WTC11 (cell line): ENCODE measurements around the gene PLA2G2D. TPM values are rescaled to one million over a fixed set of nuclear protein-coding genes. Genes with fewer than 3 reads are reported as not detected.

Experiments used
- ATAC-seq: fragments of 200-7000 bp; cut with Tn5 transposase; 2 replicates; pipeline ENCODE4 v1.10.0; 2021; ENCODE audit warnings: mild to moderate bottlenecking, moderate library complexity
- CTCF ChIA-PET: fragments of 300-600 bp; sonication (Branson Sonifier 250); formaldehyde crosslinking; loops from one replicate; lab custom pipeline; 2021; ENCODE audit warnings: antibody characterized with exemption; lab: Charles Lee
- POLR2A ChIA-PET: fragments of 350-600 bp; sonication (Branson Sonifier 250); formaldehyde crosslinking; loops from one replicate; lab custom pipeline; 2021; ENCODE audit warnings: antibody characterized with exemption; lab: Charles Lee
- DNase-seq: peaks from one replicate; pipeline ENCODE4 v3.0.0; 2021; ENCODE audit warnings: low spot score
- H3K27ac Mint-ChIP-seq: 2 replicates; pipeline ENCODE4 v1.8.0; 2021; ENCODE audit warnings: mixed read lengths
- H3K27me3 Mint-ChIP-seq: 2 replicates; pipeline ENCODE4 v1.8.0; 2021; ENCODE audit warnings: low read depth, mild to moderate bottlenecking, moderate library complexity, mixed read lengths
- H3K36me3 Mint-ChIP-seq: 2 replicates; pipeline ENCODE4 v1.8.0; 2021; ENCODE audit warnings: mixed read lengths
- H3K4me1 Mint-ChIP-seq: 2 replicates; pipeline ENCODE4 v1.8.0; 2022; ENCODE audit warnings: mixed read lengths
- H3K4me3 Mint-ChIP-seq: 2 replicates; pipeline ENCODE4 v1.8.0; 2021; ENCODE audit warnings: mild to moderate bottlenecking, moderate library complexity, mixed read lengths
- H3K9me3 Mint-ChIP-seq: 2 replicates; pipeline ENCODE4 v1.8.0; 2021; ENCODE audit warnings: mixed read lengths
- ATF1 ChIP-seq: sonication (generic); formaldehyde crosslinking; IDR thresholded peaks from 2 replicates; pipeline ENCODE4 v1.8.1; 2023; ENCODE audit warnings: mild to moderate bottlenecking, moderate library complexity, missing genetic modification reagents
- ATF3 ChIP-seq: sonication (generic); formaldehyde crosslinking; conservative IDR thresholded peaks from 2 replicates; pipeline ENCODE4 v1.8.1; 2022; ENCODE audit warnings: mild to moderate bottlenecking, missing genetic modification reagents
- E2F1 ChIP-seq: sonication (generic); formaldehyde crosslinking; IDR thresholded peaks from 2 replicates; pipeline ENCODE4 v1.8.0; 2022; ENCODE audit warnings: mild to moderate bottlenecking, missing genetic modification reagents
- E2F4 ChIP-seq: sonication (generic); formaldehyde crosslinking; IDR thresholded peaks from 2 replicates; pipeline ENCODE4 v1.8.1; 2022; ENCODE audit warnings: low read depth, mild to moderate bottlenecking, moderate library complexity, missing genetic modification reagents, borderline replicate concordance
- FOXP4 ChIP-seq: sonication (generic); formaldehyde crosslinking; IDR thresholded peaks from 2 replicates; pipeline ENCODE4 v1.8.0; 2022; ENCODE audit warnings: mild to moderate bottlenecking, missing genetic modification reagents
- MAX ChIP-seq: sonication (generic); formaldehyde crosslinking; IDR thresholded peaks from 2 replicates; pipeline ENCODE4 v1.8.0; 2022; ENCODE audit warnings: mild to moderate bottlenecking, missing genetic modification reagents
- NFE2L1 ChIP-seq: sonication (generic); formaldehyde crosslinking; IDR thresholded peaks from 2 replicates; pipeline ENCODE4 v1.8.1; 2023; ENCODE audit warnings: missing genetic modification reagents
- NR2C2 ChIP-seq: sonication (generic); formaldehyde crosslinking; IDR thresholded peaks from 2 replicates; pipeline ENCODE4 v1.8.0; 2022; ENCODE audit warnings: mild to moderate bottlenecking, missing genetic modification reagents
- OVOL2 ChIP-seq: fragments of 250-450 bp; sonication (Bioruptor Pico); IDR thresholded peaks from 2 replicates; pipeline ENCODE4 v1.9.0; 2021; ENCODE audit warnings: mild to moderate bottlenecking, borderline replicate concordance
- PRDM15 ChIP-seq: sonication (generic); formaldehyde crosslinking; IDR thresholded peaks from 2 replicates; pipeline ENCODE4 v1.8.0; 2022; ENCODE audit warnings: missing genetic modification reagents
- SMAD3 ChIP-seq: sonication (generic); formaldehyde crosslinking; IDR thresholded peaks from 2 replicates; pipeline ENCODE4 v1.8.0; 2022; ENCODE audit warnings: missing genetic modification reagents, mild to moderate bottlenecking, borderline replicate concordance
- SMAD4 ChIP-seq: sonication (generic); formaldehyde crosslinking; IDR thresholded peaks from 2 replicates; pipeline ENCODE4 v1.8.0; 2022; ENCODE audit warnings: mild to moderate bottlenecking, missing genetic modification reagents
- SOX15 ChIP-seq: fragments of 250-450 bp; sonication (Bioruptor Pico); IDR thresholded peaks from 2 replicates; pipeline ENCODE4 v1.9.0; 2021; ENCODE audit warnings: mild to moderate bottlenecking
- SP1 ChIP-seq: sonication (generic); formaldehyde crosslinking; conservative IDR thresholded peaks from 2 replicates; pipeline ENCODE4 v1.8.1; 2022; ENCODE audit warnings: missing genetic modification reagents
- total RNA-seq: library from RNA; stranded (reverse); gene quantifications from 3 replicates; pipeline ENCODE4 v1.2.3, GENCODE V29; 2021
- TF ChIP-seq, protein P1 (sequence below): fragments of 250-450 bp; sonication (Bioruptor Pico); IDR thresholded peaks from 2 replicates; pipeline ENCODE4 v1.9.0; 2021; ENCODE audit warnings: mild to moderate bottlenecking, borderline replicate concordance
- TF ChIP-seq, protein P2 (sequence below): sonication (generic); formaldehyde crosslinking; IDR thresholded peaks from 2 replicates; pipeline ENCODE4 v1.8.1; 2022; ENCODE audit warnings: low read depth, missing genetic modification reagents, borderline replicate concordance

The PLA2G2D gene
- total RNA-seq, 1 experiment from 2014 or later, result not detected

- ChIA-PET POLR2A (no interaction called here), CTCF (interaction anchor here (1.2 to 4.5 kb wide), 2 partner anchors 175 kb away, joined by 4 to 75 read pairs; no protein-coding TSS in a partner anchor)
- Mint-ChIP-seq H3K9me3 (no peaks in the 10 kb centered on the region), H3K27me3 (no peaks in the 10 kb centered on the region), H3K36me3 (no peaks in the 10 kb centered on the region), H3K27ac (no peak overlapping the region), H3K4me3 (no peak overlapping the region), H3K4me1 (peaks cover 23% of the 10 kb centered on the region)
- ATAC-seq (no peak), DNase-seq (no peak)
- no peak for TF ChIP-seq PRDM15 (CRISPR knock-in tag)
- no peak for TF ChIP-seq NR2C2 (CRISPR knock-in tag)
- TF ChIP-seq MAX (CRISPR knock-in tag), result no peak
- no peak for TF ChIP-seq E2F4 (CRISPR knock-in tag)
- TF ChIP-seq, protein P1, sequence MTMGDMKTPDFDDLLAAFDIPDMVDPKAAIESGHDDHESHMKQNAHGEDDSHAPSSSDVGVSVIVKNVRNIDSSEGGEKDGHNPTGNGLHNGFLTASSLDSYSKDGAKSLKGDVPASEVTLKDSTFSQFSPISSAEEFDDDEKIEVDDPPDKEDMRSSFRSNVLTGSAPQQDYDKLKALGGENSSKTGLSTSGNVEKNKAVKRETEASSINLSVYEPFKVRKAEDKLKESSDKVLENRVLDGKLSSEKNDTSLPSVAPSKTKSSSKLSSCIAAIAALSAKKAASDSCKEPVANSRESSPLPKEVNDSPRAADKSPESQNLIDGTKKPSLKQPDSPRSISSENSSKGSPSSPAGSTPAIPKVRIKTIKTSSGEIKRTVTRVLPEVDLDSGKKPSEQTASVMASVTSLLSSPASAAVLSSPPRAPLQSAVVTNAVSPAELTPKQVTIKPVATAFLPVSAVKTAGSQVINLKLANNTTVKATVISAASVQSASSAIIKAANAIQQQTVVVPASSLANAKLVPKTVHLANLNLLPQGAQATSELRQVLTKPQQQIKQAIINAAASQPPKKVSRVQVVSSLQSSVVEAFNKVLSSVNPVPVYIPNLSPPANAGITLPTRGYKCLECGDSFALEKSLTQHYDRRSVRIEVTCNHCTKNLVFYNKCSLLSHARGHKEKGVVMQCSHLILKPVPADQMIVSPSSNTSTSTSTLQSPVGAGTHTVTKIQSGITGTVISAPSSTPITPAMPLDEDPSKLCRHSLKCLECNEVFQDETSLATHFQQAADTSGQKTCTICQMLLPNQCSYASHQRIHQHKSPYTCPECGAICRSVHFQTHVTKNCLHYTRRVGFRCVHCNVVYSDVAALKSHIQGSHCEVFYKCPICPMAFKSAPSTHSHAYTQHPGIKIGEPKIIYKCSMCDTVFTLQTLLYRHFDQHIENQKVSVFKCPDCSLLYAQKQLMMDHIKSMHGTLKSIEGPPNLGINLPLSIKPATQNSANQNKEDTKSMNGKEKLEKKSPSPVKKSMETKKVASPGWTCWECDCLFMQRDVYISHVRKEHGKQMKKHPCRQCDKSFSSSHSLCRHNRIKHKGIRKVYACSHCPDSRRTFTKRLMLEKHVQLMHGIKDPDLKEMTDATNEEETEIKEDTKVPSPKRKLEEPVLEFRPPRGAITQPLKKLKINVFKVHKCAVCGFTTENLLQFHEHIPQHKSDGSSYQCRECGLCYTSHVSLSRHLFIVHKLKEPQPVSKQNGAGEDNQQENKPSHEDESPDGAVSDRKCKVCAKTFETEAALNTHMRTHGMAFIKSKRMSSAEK (CRISPR knock-in tag), result no peak
- TF ChIP-seq, protein P2, sequence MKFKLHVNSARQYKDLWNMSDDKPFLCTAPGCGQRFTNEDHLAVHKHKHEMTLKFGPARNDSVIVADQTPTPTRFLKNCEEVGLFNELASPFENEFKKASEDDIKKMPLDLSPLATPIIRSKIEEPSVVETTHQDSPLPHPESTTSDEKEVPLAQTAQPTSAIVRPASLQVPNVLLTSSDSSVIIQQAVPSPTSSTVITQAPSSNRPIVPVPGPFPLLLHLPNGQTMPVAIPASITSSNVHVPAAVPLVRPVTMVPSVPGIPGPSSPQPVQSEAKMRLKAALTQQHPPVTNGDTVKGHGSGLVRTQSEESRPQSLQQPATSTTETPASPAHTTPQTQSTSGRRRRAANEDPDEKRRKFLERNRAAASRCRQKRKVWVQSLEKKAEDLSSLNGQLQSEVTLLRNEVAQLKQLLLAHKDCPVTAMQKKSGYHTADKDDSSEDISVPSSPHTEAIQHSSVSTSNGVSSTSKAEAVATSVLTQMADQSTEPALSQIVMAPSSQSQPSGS, result no peak
- no peak for TF ChIP-seq SP1 (CRISPR knock-in tag)
- TF ChIP-seq SMAD4 (CRISPR knock-in tag), result no peak
- TF ChIP-seq E2F1 (CRISPR knock-in tag), result no peak
- TF ChIP-seq FOXP4, result no peak
- no peak for TF ChIP-seq NFE2L1 (CRISPR knock-in tag)
- TF ChIP-seq SOX15 (CRISPR knock-in tag), result no peak
- TF ChIP-seq ATF3 (CRISPR knock-in tag), result no peak
- TF ChIP-seq OVOL2 (CRISPR knock-in tag), result no peak
- no peak for TF ChIP-seq ATF1 (CRISPR knock-in tag)
- TF ChIP-seq SMAD3 (CRISPR knock-in tag), result no peak
These were observed 30.4 kb upstream of the PLA2G2D start for GRCh38 chr1:20149601-20150325.
